Measurements from ENCODE around the gene C14orf39.

Gene C14orf39

GRCh38 chr14:60509438-60510253, 23.8 kb upstream of the C14orf39 start:
- peaks cover 12% of the 10 kb centered on the region for H3K4me1 ChIP-seq (ENCODE audit: control insufficient read depth, insufficient read depth, low read length)
- H3K9me3 ChIP-seq (replicated peaks; ENCODE audit: low read length), result peaks cover 5% of the 10 kb centered on the region
- no peak overlapping the region for H3K9ac ChIP-seq (ENCODE audit: low read depth, low read length)
- H3K4me3 ChIP-seq (ENCODE audit: low read length), result peak overlapping the region; percentile 60
- no peaks in the 10 kb centered on the region for H3K36me3 ChIP-seq (ENCODE audit: insufficient read depth, low read length)
- H3K4me2 ChIP-seq (ENCODE audit: low read length), result peak overlapping the region; percentile 78
- H3K27me3 ChIP-seq (ENCODE audit: control insufficient read depth, insufficient read depth, low read length), result peaks cover 90% of the 10 kb centered on the region

- Histone ChIP-seq H3K9me3 (replicated peaks; ENCODE audit: low read length) (peaks cover 5% of the 10 kb centered on the region), H3K27me3 (ENCODE audit: control insufficient read depth, insufficient read depth, low read length) (peaks cover 90% of the 10 kb centered on the region), H3K4me3 (ENCODE audit: low read length) (peak within 1 kb of the TSS; percentile 60), H3K9ac (ENCODE audit: low read depth, low read length) (no peak within 1 kb of the TSS), H3K4me1 (ENCODE audit: control insufficient read depth, insufficient read depth, low read length) (peaks cover 12% of the 10 kb centered on the region), H3K4me2 (ENCODE audit: low read length) (peak within 1 kb of the TSS; percentile 78), H3K36me3 (ENCODE audit: insufficient read depth, low read length) (no peaks in the 10 kb centered on the region)
These were observed 23.0 kb upstream of the C14orf39 start, which contains the start of gene SIX6 for GRCh38 chr14:60508707-60509437. TSS of gene SIX6 (plus strand) at chr14:60509146. CDS start at chr14:60509399, 253 bp downstream.

GRCh38 chr14:60508363-60508706, 22.5 kb upstream of the C14orf39 start:
- H3K9ac ChIP-seq (ENCODE audit: low read depth, low read length), result no peak overlapping the region
- peak overlapping the region; percentile 78 for H3K4me2 ChIP-seq (ENCODE audit: low read length)
- peak overlapping the region; percentile 60 for H3K4me3 ChIP-seq (ENCODE audit: low read length)
- peaks cover 87% of the 10 kb centered on the region for H3K27me3 ChIP-seq (ENCODE audit: control insufficient read depth, insufficient read depth, low read length)
- peaks cover 12% of the 10 kb centered on the region for H3K4me1 ChIP-seq (ENCODE audit: control insufficient read depth, insufficient read depth, low read length)
- H3K36me3 ChIP-seq (ENCODE audit: insufficient read depth, low read length), result no peaks in the 10 kb centered on the region
- peaks cover 5% of the 10 kb centered on the region for H3K9me3 ChIP-seq (replicated peaks; ENCODE audit: low read length)

GRCh38 chr14:60506985-60507829, 21.3 kb upstream of the C14orf39 start:
- peaks cover 12% of the 10 kb centered on the region for H3K4me1 ChIP-seq (ENCODE audit: control insufficient read depth, insufficient read depth, low read length)
- peaks cover 76% of the 10 kb centered on the region for H3K27me3 ChIP-seq (ENCODE audit: control insufficient read depth, insufficient read depth, low read length)
- H3K4me3 ChIP-seq (ENCODE audit: low read length), result no peak overlapping the region
- H3K4me2 ChIP-seq (ENCODE audit: low read length), result no peak overlapping the region
- no peak overlapping the region for H3K9ac ChIP-seq (ENCODE audit: low read depth, low read length)
- peaks cover 5% of the 10 kb centered on the region for H3K9me3 ChIP-seq (replicated peaks; ENCODE audit: low read length)
- no peaks in the 10 kb centered on the region for H3K36me3 ChIP-seq (ENCODE audit: insufficient read depth, low read length)

- H3K4me3 ChIP-seq (ENCODE audit: low read length), result no peak overlapping the region
- peaks cover 5% of the 10 kb centered on the region for H3K9me3 ChIP-seq (replicated peaks; ENCODE audit: low read length)
- H3K4me1 ChIP-seq (ENCODE audit: control insufficient read depth, insufficient read depth, low read length), result peaks cover 12% of the 10 kb centered on the region
- no peak overlapping the region for H3K4me2 ChIP-seq (ENCODE audit: low read length)
- no peaks in the 10 kb centered on the region for H3K36me3 ChIP-seq (ENCODE audit: insufficient read depth, low read length)
- peaks cover 72% of the 10 kb centered on the region for H3K27me3 ChIP-seq (ENCODE audit: control insufficient read depth, insufficient read depth, low read length)
- H3K9ac ChIP-seq (ENCODE audit: low read depth, low read length), result no peak overlapping the region
These were observed 20.7 kb upstream of the C14orf39 start for GRCh38 chr14:60506462-60506984.

GRCh38 chr14:60506010-60506409, 20.1 kb upstream of the C14orf39 start:
- Histone ChIP-seq H3K4me2 (ENCODE audit: low read length) (no peak overlapping the region), H3K4me3 (ENCODE audit: low read length) (no peak overlapping the region), H3K4me1 (ENCODE audit: control insufficient read depth, insufficient read depth, low read length) (peaks cover 12% of the 10 kb centered on the region), H3K27me3 (ENCODE audit: control insufficient read depth, insufficient read depth, low read length) (peaks cover 71% of the 10 kb centered on the region), H3K9ac (ENCODE audit: low read depth, low read length) (no peak overlapping the region), H3K9me3 (replicated peaks; ENCODE audit: low read length) (peaks cover 5% of the 10 kb centered on the region), H3K36me3 (ENCODE audit: insufficient read depth, low read length) (no peaks in the 10 kb centered on the region)

- Histone ChIP-seq H3K4me1 (ENCODE audit: control insufficient read depth, insufficient read depth, low read length) (peaks cover 12% of the 10 kb centered on the region), H3K36me3 (ENCODE audit: insufficient read depth, low read length) (no peaks in the 10 kb centered on the region), H3K27me3 (ENCODE audit: control insufficient read depth, insufficient read depth, low read length) (peaks cover 68% of the 10 kb centered on the region), H3K9ac (ENCODE audit: low read depth, low read length) (no peak overlapping the region), H3K9me3 (replicated peaks; ENCODE audit: low read length) (peaks cover 5% of the 10 kb centered on the region), H3K4me2 (ENCODE audit: low read length) (no peak overlapping the region), H3K4me3 (ENCODE audit: low read length) (no peak overlapping the region)
These were observed 19.6 kb upstream of the C14orf39 start for GRCh38 chr14:60505448-60505847.

GRCh38 chr14:60502541-60502940, 16.7 kb upstream of the C14orf39 start:
- no peaks in the 10 kb centered on the region for H3K9me3 ChIP-seq (replicated peaks; ENCODE audit: low read length)
- H3K9ac ChIP-seq (ENCODE audit: low read depth, low read length), result no peak overlapping the region
- H3K27me3 ChIP-seq (ENCODE audit: control insufficient read depth, insufficient read depth, low read length), result peaks cover 43% of the 10 kb centered on the region
- H3K4me2 ChIP-seq (ENCODE audit: low read length), result no peak overlapping the region
- no peak overlapping the region for H3K4me3 ChIP-seq (ENCODE audit: low read length)
- no peaks in the 10 kb centered on the region for H3K4me1 ChIP-seq (ENCODE audit: control insufficient read depth, insufficient read depth, low read length)
- no peaks in the 10 kb centered on the region for H3K36me3 ChIP-seq (ENCODE audit: insufficient read depth, low read length)

GRCh38 chr14:60495946-60496345, 10.1 kb upstream of the C14orf39 start:
- H3K4me1 ChIP-seq (ENCODE audit: control insufficient read depth, insufficient read depth, low read length), result no peaks in the 10 kb centered on the region
- no peak overlapping the region for H3K9ac ChIP-seq (ENCODE audit: low read depth, low read length)
- no peak overlapping the region for H3K4me3 ChIP-seq (ENCODE audit: low read length)
- no peak overlapping the region for H3K4me2 ChIP-seq (ENCODE audit: low read length)
- no peaks in the 10 kb centered on the region for H3K9me3 ChIP-seq (replicated peaks; ENCODE audit: low read length)
- peaks cover 24% of the 10 kb centered on the region for H3K27me3 ChIP-seq (ENCODE audit: control insufficient read depth, insufficient read depth, low read length)
- H3K36me3 ChIP-seq (ENCODE audit: insufficient read depth, low read length), result no peaks in the 10 kb centered on the region

- no peak overlapping the region for H3K4me3 ChIP-seq (ENCODE audit: low read length)
- H3K27me3 ChIP-seq (ENCODE audit: control insufficient read depth, insufficient read depth, low read length), result peaks cover 44% of the 10 kb centered on the region
- no peaks in the 10 kb centered on the region for H3K9me3 ChIP-seq (replicated peaks; ENCODE audit: low read length)
- H3K36me3 ChIP-seq (ENCODE audit: insufficient read depth, low read length), result no peaks in the 10 kb centered on the region
- peaks cover 4% of the 10 kb centered on the region for H3K4me1 ChIP-seq (ENCODE audit: control insufficient read depth, insufficient read depth, low read length)
- no peak overlapping the region for H3K9ac ChIP-seq (ENCODE audit: low read depth, low read length)
- no peak overlapping the region for H3K4me2 ChIP-seq (ENCODE audit: low read length)
These were observed 4.4 kb upstream of the C14orf39 start for GRCh38 chr14:60490270-60490669.

- Histone ChIP-seq H3K27me3 (ENCODE audit: control insufficient read depth, insufficient read depth, low read length) (peaks cover 31% of the 10 kb centered on the region), H3K9me3 (replicated peaks; ENCODE audit: low read length) (no peaks in the 10 kb centered on the region), H3K9ac (ENCODE audit: low read depth, low read length) (no peak overlapping the region), H3K4me3 (ENCODE audit: low read length) (no peak overlapping the region), H3K4me1 (ENCODE audit: control insufficient read depth, insufficient read depth, low read length) (peaks cover 6% of the 10 kb centered on the region), H3K36me3 (ENCODE audit: insufficient read depth, low read length) (no peaks in the 10 kb centered on the region), H3K4me2 (ENCODE audit: low read length) (no peak overlapping the region)
These were observed 2.3 kb upstream of the C14orf39 start for GRCh38 chr14:60488175-60488574.
